Effector CD4-positive, alpha-beta T cell (primary cell): ENCODE results near the gene LRGUK.

Experiments used
- DNase-seq: peaks from one replicate; pipeline ENCODE4 v3.0.0-alpha.2; 2020

The LRGUK gene

GRCh38 chr7:134307320-134307719 lies 180.2 kb downstream of the LRGUK start:
- no peak for DNase-seq

GRCh38 chr7:134308548-134308947 lies 181.4 kb downstream of the LRGUK start:
- no peak for DNase-seq

DNA sequence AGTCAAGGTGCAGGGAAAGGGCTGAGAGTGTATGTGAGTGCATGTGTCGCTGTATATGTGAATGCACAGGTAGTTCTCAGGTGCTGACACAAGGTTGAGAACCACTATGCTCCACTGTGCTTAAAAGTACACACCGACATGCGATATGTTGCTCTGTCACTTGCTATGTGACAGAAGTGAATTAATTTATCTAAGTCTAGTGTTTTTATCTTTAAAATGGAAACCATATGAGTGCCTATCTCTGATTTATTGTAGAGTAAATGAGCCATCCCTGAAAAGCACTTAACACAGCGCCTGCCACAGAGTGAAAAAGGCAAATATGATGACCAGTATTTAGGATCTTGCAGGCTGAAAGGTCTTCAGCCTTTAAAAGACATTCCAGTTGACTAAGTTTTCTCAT lies 184.7 kb downstream of the LRGUK start:
- no peak for DNase-seq

- DNase-seq: no peak
Measured at GRCh38 chr7:134312717-134313116, 185.6 kb downstream of the LRGUK start.

- DNase-seq: no peak
Measured at GRCh38 chr7:134313543-134313942, 186.4 kb downstream of the LRGUK start.
